GM18868 (cell line): ENCODE results near the gene DLG4.
"Not testable (repeated sequence)": the region's sequence is repeated elsewhere in the genome, so short reads cannot be mapped to it uniquely, and the experiment has no call there.

Experiments used
- ATAC-seq: cut with Tn5 transposase; IDR thresholded peaks from one replicate; pipeline ENCODE4 v1.9.1; 2021; ENCODE audit warnings: mild to moderate bottlenecking, moderate library complexity; ENCODE audit not compliant: unreplicated experiment

The DLG4 gene

DNA sequence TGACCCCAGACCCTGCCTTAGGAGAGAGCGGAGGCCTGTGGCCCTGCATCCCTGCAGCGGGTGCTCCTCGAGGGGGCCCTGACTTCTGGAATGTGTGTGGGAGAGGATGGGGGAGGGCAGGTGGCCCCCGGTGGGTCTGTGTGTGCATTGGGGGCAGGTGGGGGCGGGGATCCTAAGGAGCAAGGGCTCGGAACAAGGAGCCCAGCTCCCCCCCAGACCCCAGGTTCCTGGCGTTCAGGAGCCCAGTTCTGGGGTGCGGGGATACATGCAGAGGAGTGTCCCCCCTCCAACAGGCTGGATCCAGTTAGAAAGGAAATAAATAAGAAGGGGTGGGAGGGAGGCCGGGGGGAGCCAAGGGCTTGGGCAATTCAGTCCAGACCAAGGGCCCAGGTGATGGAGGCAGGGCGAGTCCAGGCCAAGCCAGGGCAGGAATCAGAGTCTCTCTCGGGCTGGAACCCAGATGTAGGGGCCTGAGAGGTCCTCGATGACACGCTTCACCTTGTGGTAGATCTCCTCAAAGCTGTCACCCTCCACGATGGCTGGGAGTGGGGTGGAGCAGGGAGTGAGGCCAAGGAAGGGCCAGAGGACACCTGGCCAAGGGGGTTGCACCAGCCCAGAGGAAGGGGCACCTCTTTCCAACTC lies 29.2 kb downstream of the DLG4 start:
- no peak for ATAC-seq

DNA sequence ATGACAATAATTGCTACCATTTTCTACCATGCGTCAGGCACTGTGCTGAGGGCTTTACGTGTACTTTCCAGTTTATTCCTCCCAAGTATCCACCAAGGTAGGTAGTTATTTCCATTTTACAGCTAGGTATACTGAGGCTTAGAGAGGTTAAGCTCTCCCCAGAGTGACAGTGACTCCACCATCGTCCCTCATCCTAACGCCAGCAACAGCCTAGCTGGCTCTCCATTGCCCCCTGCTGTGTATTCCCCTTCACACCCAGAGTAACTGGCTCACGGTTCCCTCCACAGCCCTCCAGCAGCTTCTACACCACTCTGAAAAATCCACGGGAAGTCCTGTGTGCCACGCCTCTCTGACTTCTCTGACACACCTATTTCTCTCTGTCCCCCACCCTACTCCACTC lies 33.4 kb downstream of the DLG4 start:
- no peak for ATAC-seq

- ATAC-seq: no peak
Measured at GRCh38 chr17:7184647-7185046, 35.0 kb downstream of the DLG4 start.

- ATAC-seq: no peak
Measured at GRCh38 chr17:7184091-7184488, 35.5 kb downstream of the DLG4 start.

GRCh38 chr17:7183433-7184090 lies 36.1 kb downstream of the DLG4 start:
- ATAC-seq: no peak

GRCh38 chr17:7182101-7182500 lies 37.5 kb downstream of the DLG4 start:
- ATAC-seq: not testable (repeated sequence)

GRCh38 chr17:7179317-7180254 lies 40.0 kb downstream of the DLG4 start, which contains the start of gene ASGR1:
ASGR1 (minus strand) TSS chr17:7179370; CDS start chr17:7178563, 807 bp downstream.
- ATAC-seq: no peak

- no peak for ATAC-seq
Measured at GRCh38 chr17:7178973-7179316, 40.7 kb downstream of the DLG4 start.

- no peak for ATAC-seq
Measured at GRCh38 chr17:7177954-7178477, 41.6 kb downstream of the DLG4 start.

GRCh38 chr17:7177191-7177953 lies 42.3 kb downstream of the DLG4 start:
- ATAC-seq: no peak

- no peak for ATAC-seq
Measured at GRCh38 chr17:7176841-7177190, 42.8 kb downstream of the DLG4 start.

GRCh38 chr17:7176107-7176840 lies 43.4 kb downstream of the DLG4 start:
- no peak for ATAC-seq

GRCh38 chr17:7175330-7175733 lies 44.3 kb downstream of the DLG4 start:
- no peak for ATAC-seq

GRCh38 chr17:7174603-7175326 lies 44.9 kb downstream of the DLG4 start:
- ATAC-seq: no peak

DNA sequence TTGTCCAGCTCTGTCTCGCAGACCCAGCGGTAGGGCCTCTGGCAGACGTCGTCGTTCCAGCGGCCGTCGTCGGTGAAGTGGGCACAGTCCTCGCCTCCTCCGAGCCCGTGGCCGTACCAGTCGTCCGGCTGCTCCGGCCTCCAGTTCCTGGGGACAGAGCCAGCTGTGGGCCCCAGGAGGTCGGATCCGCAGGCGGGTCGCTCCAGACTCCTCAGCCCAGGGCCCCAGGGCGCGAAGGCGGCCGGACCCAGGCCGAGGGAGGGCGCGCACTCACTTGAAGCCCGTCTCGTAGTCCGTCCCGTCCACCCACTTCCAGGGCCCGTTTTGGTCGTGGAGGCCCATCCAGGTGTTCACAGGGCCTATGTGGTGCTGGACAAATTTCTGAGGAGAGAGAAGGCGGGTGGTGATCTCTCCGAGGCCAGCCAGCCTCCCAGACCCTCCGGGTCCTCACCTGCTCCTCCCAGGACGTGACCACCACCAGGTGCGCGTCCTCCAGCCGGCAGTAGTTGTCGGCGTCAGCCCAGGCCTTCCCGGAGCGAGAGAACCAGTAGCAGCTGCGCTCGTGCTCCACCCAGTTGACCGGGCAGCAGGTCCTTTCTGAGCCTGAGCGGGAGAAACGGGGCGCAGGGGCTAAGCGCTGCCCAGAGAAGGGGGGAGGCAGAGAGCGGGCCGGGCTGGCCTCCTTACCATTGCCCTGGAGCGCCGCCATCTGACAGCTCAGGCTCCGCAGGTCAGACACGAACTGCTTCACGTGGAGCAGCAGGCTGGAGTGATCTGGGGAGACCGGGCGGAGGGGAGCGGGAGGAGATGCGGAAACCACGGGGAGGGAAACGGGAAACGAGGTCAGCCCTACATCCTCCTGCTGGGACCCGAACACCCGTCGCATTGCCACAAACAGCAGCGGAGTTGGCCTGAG lies 45.7 kb downstream of the DLG4 start:
- ATAC-seq: no peak

DNA sequence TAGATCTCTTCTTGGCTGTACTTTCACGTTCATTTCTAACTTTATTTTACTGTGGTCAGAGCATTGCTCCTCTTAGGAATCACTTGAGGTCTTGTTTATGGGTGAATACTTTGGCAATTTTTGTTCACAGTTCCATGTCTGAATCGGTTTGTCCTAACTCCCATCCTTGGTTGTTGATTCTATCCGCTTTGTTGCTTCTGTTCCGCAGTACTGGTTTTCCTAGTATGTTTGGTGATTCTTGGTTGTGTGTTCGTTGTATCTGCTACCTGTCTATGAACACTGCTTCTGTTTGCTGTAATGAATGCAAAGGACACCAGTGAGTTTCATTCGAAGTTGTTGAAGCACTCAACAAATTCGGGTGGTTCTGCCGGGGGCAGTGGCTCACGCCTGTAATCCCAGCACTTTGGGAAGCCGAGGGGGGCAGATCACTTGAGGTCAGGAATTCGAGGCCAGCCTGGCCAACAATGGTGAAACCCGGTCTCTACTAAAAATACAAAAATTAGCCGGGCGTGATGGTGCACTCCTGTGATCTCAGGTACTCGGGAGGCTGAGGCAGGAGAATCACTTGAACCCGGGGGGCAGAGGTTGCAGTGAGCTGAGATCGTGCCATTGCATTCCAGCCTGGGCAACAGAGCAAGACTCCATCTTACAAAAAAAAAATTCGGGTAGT lies 47.0 kb downstream of the DLG4 start:
- not testable (repeated sequence) for ATAC-seq

DNA sequence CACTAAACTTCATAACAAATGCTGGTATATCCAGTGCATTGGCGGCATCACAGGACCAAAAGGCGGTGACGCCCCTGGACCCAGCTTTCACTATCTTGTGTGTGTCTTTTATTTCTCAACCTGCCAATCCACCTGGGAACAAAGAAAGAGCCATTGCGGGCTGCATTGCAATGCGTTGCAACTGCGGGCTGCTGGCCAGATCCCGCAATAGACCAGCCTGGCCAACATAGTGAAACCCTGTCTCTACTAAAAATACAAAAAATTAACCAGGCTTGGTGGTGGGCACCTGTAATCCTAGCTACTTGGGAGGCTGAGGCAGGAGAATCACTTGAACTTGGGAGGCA lies 50.1 kb downstream of the DLG4 start:
- not testable (repeated sequence) for ATAC-seq
